ENCODE data around the gene TBK1.

The TBK1 gene

DNA sequence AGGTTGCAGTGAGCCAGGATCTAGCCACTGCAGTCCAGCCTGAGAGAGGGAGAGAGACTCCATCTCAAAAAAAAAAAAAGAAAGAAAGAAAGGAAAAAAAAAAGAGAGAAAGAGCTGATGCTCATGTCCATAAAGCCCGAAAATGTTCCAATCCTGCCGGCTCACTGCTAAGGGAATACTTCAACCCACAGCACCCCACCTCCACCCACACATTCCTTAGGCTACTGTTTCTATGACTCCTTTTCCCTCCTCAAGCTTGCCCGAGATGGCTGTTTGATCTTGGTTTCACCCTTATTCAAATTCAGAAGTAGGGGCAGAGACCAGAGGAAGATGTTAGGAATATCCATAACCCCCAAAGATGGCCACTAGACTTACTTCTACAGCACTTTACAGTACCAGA, 98.8 kb downstream of the TBK1 start:
- DNase-seq: no peak

DNA sequence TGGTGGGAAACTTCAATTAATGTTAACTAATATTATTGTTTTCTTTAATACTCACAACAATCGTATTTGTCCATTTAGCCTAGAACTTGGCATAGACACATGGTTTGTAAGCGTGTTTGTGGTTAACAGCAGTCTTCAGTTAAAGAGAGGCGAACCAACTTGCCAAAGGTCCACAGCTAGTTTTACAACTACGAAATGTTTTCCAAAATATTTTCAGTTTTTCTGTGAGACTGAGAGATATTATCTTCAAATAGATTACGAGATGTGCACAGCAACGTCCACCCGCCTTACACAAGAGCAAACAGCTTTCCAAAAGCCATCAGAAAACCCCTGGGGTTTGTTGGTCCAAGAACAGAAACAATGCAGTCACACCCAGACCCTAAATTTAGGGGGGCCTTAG, 99.8 kb downstream of the TBK1 start:
- DNase-seq: no peak

Data from activated gamma-delta T cell (primary cell).